Right cardiac atrium (tissue), 5 donors: ENCODE data around the gene SLC25A13. TPM values are rescaled to one million over a fixed set of nuclear protein-coding genes. Genes with fewer than 3 reads are reported as not detected.
A peak's percentile ranks its signal among the peaks of the same experiment; 100 is the strongest.

Experiments used
- ATAC-seq, 2 donors: fragments of 200-7000 bp; cut with Tn5 transposase; one replicate each; pipeline versions ENCODE4 v1.8.0 to v1.9.1; 2020; ENCODE audit warnings: moderate library complexity in 2 of 2, mild to moderate bottlenecking in 1 of 2
- DNase-seq, 3 donors: peaks; one replicate each; pipeline ENCODE4 v3.0.0-alpha.2; 2020
- H3K27ac ChIP-seq: one replicate; pipeline ENCODE4 v1.5.1; 2013; ENCODE audit warnings: mild to moderate bottlenecking, low read length, control low read depth, moderate library complexity
- H3K27me3 ChIP-seq: one replicate; pipeline ENCODE4 v1.6.1; 2013; ENCODE audit not compliant: control insufficient read depth, insufficient read depth
- H3K4me1 ChIP-seq: one replicate; pipeline ENCODE4 v1.6.1; 2013; ENCODE audit warnings: low read length; ENCODE audit not compliant: control insufficient read depth, insufficient read depth
- H3K4me3 ChIP-seq: one replicate; pipeline ENCODE4 v1.5.1; 2013; ENCODE audit warnings: low read length, control low read depth
- H3K9me3 ChIP-seq: one replicate; pipeline ENCODE4 v1.6.1; 2013; ENCODE audit warnings: low read length; ENCODE audit not compliant: control insufficient read depth
- WGBS: extraction: QIAGEN DNeasy Blood & Tissue Kit; methylation state at CpG from one replicate; pipeline ENCODE4 v1.1.7; 2013; 5-methylcytosine and 5-hydroxymethylcytosine counted together
- intact Hi-C, 4 donors: fragments of 100-400 bp; cut with DNase I; formaldehyde crosslinking; loops; one replicate each; pipeline versions ENCODE4 v1.11.0 to v1.14.0; 2022 to 2023
- polyA plus RNA-seq: library from polyadenylated mRNA; stranded (reverse); fragments of 200-250 nt; gene quantifications from one replicate; pipeline ENCODE4 v1.2.3, GENCODE V29; 2013
- total RNA-seq, 4 donors: library from RNA; stranded (reverse); fragmentation: NEBNext Ultra II Directional; extraction: Animal tissue kit (Norgen Biotek cat#: 25700); gene quantifications; one replicate each; pipeline ENCODE4 v1.2.1, GENCODE V29; 2021
- donor health status: healthy with polysubstance abuse.
- donor health status: DM: no; HTN: yes; CAD: no.
- donor health status: DM: no; HTN: no; CAD: no.
- donor health status: DM: no; HTN: yes; CAD: no; lungs with severe emphysema.
- donor health status: DM: yes; HTN: yes; CAD: no.

Gene SLC25A13
- total and polyA plus RNA-seq, 5 donors = 4.5 to 23.3 (median 12.1) TPM

DNA sequence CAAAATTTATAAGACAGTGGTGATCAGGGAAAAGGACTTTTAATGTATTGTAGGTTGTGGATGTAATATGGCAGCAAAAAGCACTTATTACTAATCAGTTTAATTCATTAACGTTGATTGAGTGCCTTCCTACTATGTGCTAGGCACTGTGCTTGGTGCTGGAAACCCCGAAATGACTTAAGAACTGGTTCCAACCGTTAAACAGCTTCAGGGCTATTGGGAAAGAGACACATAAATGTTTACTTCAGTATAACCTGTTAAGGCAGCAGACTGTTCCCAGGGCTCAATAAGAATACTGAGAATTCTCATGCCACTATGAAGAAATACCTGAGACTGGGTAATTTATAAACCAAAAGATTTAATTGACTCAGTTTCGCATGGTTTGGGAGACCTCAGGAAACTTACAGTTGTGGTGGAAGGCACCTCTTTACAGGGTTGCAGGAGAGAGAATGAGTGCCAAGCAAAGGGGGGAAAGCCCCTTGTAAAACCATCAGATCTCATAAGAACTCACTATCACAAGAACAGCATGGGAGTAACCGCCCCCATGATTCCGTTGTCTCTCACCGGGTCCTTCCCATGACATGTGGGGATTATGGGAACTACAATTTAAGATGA is 1.1 kb upstream of the SLC25A13 start:
- no peak for ATAC-seq
- Histone ChIP-seq H3K9me3 (no peaks in the 10 kb centered on the region), H3K27me3 (no peaks in the 10 kb centered on the region), H3K4me3 (no peak overlapping the region), H3K4me1 (peaks cover 4% of the 10 kb centered on the region), H3K27ac (no peak overlapping the region)
- DNase-seq = no peak
- intact Hi-C loops = no loop called here
- 91% methylated on average over 7 of the region's 7 CpGs for WGBS

GRCh38 chr7:96322373-96322695 is 436 bp upstream of the SLC25A13 start:
- peak overlapping the region; percentile 34 for H3K27ac ChIP-seq
- ATAC-seq (no peak), DNase-seq (no peak)
- H3K4me1 ChIP-seq = peaks cover 4% of the 10 kb centered on the region
- H3K4me3 ChIP-seq = peak overlapping the region; percentile 65
- 34% methylated on average over 9 of the region's 9 CpGs for WGBS
- intact Hi-C loops = no loop called here
- no peaks in the 10 kb centered on the region for H3K9me3 ChIP-seq
- no peaks in the 10 kb centered on the region for H3K27me3 ChIP-seq

DNA sequence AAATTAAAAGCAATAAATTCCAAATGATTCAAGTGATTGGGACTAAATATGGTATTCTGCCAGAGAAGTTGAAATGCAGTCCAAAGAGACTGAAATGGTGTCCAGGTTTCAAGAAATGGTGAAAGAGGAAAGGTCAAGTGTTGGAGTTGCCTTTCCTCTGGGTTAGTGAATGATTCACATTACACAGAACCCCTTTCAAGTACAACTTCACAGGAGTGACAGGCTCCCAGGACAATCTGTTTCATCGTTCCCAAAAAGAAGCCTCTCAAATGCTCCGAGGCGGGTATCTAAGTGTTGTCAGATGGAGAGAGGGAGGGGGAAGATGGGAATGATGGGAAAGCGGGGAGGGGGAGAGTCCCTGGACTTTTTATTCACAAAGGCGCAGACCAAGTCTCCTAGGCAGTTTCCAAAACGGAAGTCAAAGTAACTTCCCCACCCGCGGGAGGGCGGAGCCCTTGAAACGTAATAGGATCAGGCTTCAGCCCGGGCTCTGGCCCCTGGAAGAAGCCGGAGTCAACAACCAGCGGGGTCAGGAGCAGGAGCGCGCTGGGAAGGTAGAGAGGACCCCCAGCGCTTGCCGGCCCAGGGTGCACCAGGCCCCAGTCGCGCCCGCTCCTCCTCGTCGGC is 754 bp downstream of the SLC25A13 start:
- ATAC-seq (peak; percentile 89 to 92), DNase-seq (peak; percentile 88 to 95 (median 90))
- under 1% methylated on average over 22 of the region's 22 CpGs for WGBS
- Histone ChIP-seq H3K27ac (peak overlapping the region; percentile 92), H3K4me3 (peak overlapping the region; percentile 65), H3K27me3 (no peaks in the 10 kb centered on the region), H3K4me1 (peaks cover 4% of the 10 kb centered on the region), H3K9me3 (no peaks in the 10 kb centered on the region)
- intact Hi-C loops = no loop called here

GRCh38 chr7:96320442-96320841 is 1.5 kb downstream of the SLC25A13 start:
- H3K4me3 ChIP-seq = peak overlapping the region; percentile 65
- WGBS = 27% methylated on average over 2 of the region's 2 CpGs
- DNase-seq = no peak
- intact Hi-C loops = no loop called here
- H3K4me1 ChIP-seq = peaks cover 4% of the 10 kb centered on the region
- no peak for ATAC-seq
- H3K27me3 ChIP-seq = no peaks in the 10 kb centered on the region
- H3K9me3 ChIP-seq = no peaks in the 10 kb centered on the region
- no peak overlapping the region for H3K27ac ChIP-seq

- H3K4me1 ChIP-seq = peaks cover 10% of the 10 kb centered on the region
- no peaks in the 10 kb centered on the region for H3K27me3 ChIP-seq
These were observed 2.5 kb downstream of the SLC25A13 start for GRCh38 chr7:96319439-96319838.

GRCh38 chr7:96316949-96317348 is 4.9 kb downstream of the SLC25A13 start:
- H3K27ac ChIP-seq = no peak overlapping the region
- H3K9me3 ChIP-seq = no peaks in the 10 kb centered on the region
- WGBS = 87% methylated on average over 8 of the region's 8 CpGs
- ATAC-seq (no peak), DNase-seq (no peak)
- intact Hi-C loops = no loop called here
- H3K27me3 ChIP-seq = no peaks in the 10 kb centered on the region
- H3K4me1 ChIP-seq = peaks cover 10% of the 10 kb centered on the region
- H3K4me3 ChIP-seq = no peak overlapping the region

More at GRCh38 chr7:96319439-96319838, 2.5 kb downstream of the SLC25A13 start:
- Histone ChIP-seq H3K9me3 (no peaks in the 10 kb centered on the region), H3K4me3 (no peak overlapping the region), H3K27ac (no peak overlapping the region)
- intact Hi-C loops = no loop called here
- ATAC-seq (no peak), DNase-seq (no peak)

DNA sequence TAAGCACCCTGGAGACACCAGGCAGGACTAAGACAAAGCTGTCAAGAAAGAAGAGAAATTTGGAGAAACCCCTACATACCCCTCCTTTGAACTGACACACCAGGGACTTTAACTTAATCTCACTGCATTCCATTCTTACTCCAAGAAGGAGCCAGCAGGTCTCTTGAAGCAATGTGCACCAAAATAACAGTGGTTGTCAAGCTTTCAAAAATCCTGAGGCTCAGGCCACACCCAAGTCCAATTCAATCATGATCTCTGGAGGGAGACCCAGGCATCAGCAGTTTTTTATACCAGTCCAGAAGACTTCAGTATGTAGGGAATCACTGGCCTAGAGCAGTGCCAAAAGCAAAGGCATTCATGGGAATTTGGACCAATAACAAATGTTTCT is 6.8 kb downstream of the SLC25A13 start:
- Histone ChIP-seq H3K9me3 (no peaks in the 10 kb centered on the region), H3K4me3 (no peak overlapping the region), H3K4me1 (peaks cover 10% of the 10 kb centered on the region), H3K27ac (no peak overlapping the region), H3K27me3 (no peaks in the 10 kb centered on the region)
- ATAC-seq (peak; percentile 11 to 18), DNase-seq (no peak)
- intact Hi-C loops = no loop called here

GRCh38 chr7:96314402-96315124 is 7.3 kb downstream of the SLC25A13 start:
- Histone ChIP-seq H3K4me3 (no peak overlapping the region), H3K27me3 (no peaks in the 10 kb centered on the region), H3K27ac (no peak overlapping the region), H3K4me1 (peaks cover 11% of the 10 kb centered on the region), H3K9me3 (no peaks in the 10 kb centered on the region)
- 86% methylated on average over 4 of the region's 4 CpGs for WGBS
- no peak for DNase-seq
- ATAC-seq = no peak
- intact Hi-C loops = no loop called here

GRCh38 chr7:96313940-96314339 is 8.0 kb downstream of the SLC25A13 start:
- intact Hi-C loops = no loop called here
- H3K4me1 ChIP-seq = peaks cover 13% of the 10 kb centered on the region

GRCh38 chr7:96312502-96312901 is 9.4 kb downstream of the SLC25A13 start:
- Histone ChIP-seq H3K27ac (no peak overlapping the region), H3K27me3 (no peaks in the 10 kb centered on the region), H3K9me3 (no peaks in the 10 kb centered on the region), H3K4me1 (peaks cover 10% of the 10 kb centered on the region), H3K4me3 (no peak overlapping the region)
- 81% methylated on average over 4 of the region's 4 CpGs for WGBS
- ATAC-seq = no peak
- no peak for DNase-seq
- intact Hi-C loops = no loop called here

More at GRCh38 chr7:96313940-96314339, 8.0 kb downstream of the SLC25A13 start:
- H3K27me3 ChIP-seq = no peaks in the 10 kb centered on the region
- H3K27ac ChIP-seq = no peak overlapping the region
- 85% methylated on average over 3 of the region's 3 CpGs for WGBS
- ATAC-seq = no peak
- H3K4me3 ChIP-seq = no peak overlapping the region
- DNase-seq = no peak
- H3K9me3 ChIP-seq = no peaks in the 10 kb centered on the region

DNA sequence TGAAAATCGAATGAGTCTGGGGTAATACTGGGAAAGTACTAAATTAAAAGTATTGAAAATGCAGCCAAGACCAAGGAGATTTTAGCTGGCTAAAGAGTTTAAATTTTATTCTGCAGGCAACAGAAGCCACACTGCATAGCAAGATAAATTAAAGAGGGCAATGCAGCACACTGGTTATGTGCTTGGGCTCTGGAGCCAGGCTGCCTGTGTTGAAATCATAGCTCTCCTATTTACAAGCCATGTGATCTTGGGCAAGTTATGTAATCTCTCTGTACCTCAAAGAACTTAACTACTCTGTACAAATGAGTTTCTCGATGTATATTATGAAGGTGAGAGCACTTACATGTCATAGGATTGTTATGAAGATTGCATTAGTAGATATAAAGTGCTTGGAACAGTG is 9.9 kb downstream of the SLC25A13 start:
- peak; percentile 38 to 73 (median 57) for DNase-seq
- 61% methylated on average over 2 of the region's 2 CpGs for WGBS

More for the DNA sequence above, 9.9 kb downstream of the SLC25A13 start:
- H3K27me3 ChIP-seq = no peaks in the 10 kb centered on the region
- H3K27ac ChIP-seq = no peak overlapping the region
- H3K4me3 ChIP-seq = no peak overlapping the region
- intact Hi-C loops = no loop called here
- H3K4me1 ChIP-seq = peaks cover 10% of the 10 kb centered on the region
- H3K9me3 ChIP-seq = no peaks in the 10 kb centered on the region
- ATAC-seq = peak; percentile 83 to 91
